Stimulated activated CD4-positive, alpha-beta T cell treated with anti-CD3 and anti-CD28 coated beads, TNF-alpha, amount 100 ng/mL, for 48 hours (primary cell): ENCODE data around the gene MISP3.

ENCODE experiments used
- DNase-seq, 3 donors: peaks; one replicate each; pipeline ENCODE4 v3.0.0-alpha.2; 2020; ENCODE audit warnings: low read depth in 3 of 3

Gene MISP3

GRCh38 chr19:14102102-14102696, 29.6 kb downstream of the MISP3 start:
- no peak for DNase-seq

GRCh38 chr19:14102756-14103155, 30.2 kb downstream of the MISP3 start:
- DNase-seq: no peak

GRCh38 chr19:14103310-14103709, 30.7 kb downstream of the MISP3 start:
- no peak for DNase-seq

DNA sequence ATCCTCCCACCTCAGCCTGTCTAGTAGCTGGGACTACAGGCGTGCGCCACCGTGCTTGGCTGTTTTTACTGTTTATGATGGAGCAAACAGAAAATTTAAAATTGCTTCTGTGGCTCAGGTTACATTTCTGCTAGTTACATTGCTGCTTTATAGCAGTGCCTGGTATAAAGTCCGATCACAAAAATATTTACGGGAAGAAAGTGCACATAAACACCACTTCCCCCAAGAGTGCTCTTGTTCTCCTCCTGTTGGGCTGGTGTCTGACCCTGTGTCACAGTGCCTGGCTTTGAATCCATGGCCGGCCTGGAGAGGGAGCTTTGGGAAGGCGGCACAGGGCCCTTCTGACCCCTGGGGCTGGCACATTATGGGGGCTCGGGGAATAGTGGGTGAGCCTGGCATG, 33.1 kb downstream of the MISP3 start:
- DNase-seq: no peak

- no peak for DNase-seq
Observed at GRCh38 chr19:14106840-14107239, 34.3 kb downstream of the MISP3 start.

- DNase-seq: no peak
Observed at GRCh38 chr19:14107581-14108461, 35.2 kb downstream of the MISP3 start.

DNA sequence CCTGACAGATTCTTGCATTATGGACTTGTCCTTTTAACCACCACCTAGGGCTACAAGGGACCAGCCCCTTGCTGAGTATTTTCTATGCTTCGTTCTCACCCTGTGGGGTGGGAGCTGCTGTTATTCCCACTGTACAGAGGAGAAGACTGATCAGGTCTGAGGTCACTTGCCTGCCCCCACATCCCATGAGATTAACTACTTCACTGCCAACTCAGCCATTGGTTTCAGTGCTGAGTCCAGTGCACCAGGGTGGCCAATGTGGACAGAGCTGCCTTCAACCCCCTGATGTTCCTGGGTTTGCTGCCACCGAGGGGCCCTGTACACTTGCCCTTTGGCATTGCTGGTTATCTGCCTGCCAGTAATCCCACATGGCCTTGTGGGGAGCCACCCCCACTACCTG, 38.1 kb downstream of the MISP3 start:
- no peak for DNase-seq

DNA sequence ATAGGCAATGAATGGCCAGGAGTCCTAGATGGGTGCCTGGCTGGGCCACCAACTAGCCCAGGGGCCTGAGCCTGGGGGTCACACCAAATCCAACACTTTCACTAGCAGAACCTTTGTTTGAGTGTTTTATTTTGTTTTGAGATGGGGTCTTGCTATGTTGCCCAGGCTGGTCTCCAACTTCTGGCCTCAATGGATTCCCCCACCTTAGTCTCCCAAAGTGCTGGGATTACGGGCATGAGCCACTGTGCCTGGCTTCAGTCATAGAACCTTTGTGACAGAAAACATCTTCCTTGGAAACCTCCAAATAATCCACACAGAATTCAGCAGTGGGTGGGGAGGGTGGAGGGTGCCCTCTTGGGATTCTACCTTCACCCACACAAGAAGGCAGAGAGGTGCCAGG, 38.9 kb downstream of the MISP3 start:
- DNase-seq: no peak

DNA sequence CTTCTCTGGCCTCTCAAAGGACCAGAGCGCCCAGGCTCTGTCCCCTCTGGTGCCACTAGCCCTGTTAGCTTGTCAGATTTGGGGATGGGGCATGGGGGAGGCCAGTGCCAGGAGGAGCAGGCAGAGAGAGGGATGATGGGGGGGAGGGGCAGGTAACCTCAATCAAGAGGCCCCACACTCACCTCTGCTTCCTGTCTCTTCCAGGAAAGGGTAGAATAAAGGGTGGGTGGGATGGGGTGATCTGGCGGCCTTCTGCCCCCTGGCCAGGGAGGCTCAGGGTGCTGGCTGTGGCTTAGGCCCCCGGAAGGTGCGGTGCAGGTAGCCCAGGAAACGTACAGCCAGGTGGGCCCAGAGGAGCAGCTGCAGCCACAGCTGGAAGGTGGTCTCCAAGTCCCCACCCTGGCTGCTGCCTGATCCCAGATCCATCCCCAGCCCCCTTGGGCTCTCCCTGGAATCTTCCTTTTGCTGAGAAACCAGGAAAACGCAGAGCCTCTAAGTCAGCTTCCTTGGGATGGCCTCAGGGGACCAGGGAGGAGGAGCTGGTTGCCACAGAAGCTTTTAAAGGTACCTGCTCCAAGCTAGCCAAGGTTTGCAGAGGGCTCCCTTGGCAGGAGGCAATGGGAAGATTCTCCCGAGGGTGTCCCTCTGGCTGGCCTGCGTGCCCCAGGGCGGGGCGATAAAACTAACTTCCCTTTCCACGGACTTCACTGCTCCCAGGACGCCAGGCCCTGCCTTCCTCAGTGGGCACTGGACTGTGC, 39.6 kb downstream of the MISP3 start:
- no peak for DNase-seq

- no peak for DNase-seq
Observed at GRCh38 chr19:14112809-14113385, 40.3 kb downstream of the MISP3 start.

DNA sequence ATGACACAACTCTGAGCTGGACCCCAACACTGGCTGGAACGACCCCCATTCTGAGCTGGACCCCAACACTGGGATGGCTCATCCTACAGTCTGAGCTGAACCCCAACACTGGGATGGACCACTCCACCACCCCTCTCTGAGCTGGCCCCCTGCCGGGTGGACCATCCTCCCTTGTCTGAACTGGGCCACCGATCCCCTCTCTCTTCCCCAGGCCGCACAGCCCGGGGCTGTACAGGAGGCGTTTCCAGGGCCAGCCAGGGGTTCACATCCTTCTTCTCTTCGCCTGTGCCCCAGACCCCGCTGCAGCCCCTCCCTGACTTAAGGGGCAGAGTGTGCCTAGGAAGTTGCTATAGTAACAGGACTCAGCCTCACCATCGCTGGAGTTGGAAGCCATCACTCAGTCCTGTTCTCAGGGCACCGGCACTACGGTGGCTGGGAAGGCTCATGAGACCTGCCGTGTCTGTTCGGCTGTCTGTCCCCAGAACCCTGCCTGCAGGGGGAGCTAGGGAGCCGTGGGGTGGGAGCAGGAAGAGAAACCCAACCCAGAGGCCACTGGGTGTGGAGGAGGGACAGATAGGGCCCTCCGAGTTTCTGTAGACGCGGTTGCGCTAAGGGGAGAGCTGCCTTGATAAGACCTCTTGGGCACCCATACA, 41.3 kb downstream of the MISP3 start:
- DNase-seq: peak; percentile 36 to 55 (median 48)

DNA sequence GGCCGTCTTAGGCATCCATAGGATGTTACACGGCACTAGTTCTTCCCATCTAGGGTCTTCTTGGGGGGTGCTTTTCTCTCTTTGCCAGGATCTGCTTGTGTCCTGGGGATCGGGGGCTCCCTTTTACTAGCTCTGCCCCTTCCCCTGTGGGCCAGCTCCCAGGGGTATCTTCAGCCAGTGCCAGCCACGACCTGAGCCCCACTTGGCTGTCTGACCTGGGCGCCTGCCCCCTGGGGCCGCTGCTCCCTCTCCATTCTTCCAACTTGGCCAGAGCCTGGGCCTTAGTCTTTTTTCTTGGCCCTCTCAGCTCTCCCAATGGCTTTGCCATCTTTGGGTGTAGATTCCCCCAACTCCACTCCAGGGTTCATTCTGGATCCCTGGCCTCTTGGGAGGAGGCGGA, 41.9 kb downstream of the MISP3 start:
- no peak for DNase-seq

DNA sequence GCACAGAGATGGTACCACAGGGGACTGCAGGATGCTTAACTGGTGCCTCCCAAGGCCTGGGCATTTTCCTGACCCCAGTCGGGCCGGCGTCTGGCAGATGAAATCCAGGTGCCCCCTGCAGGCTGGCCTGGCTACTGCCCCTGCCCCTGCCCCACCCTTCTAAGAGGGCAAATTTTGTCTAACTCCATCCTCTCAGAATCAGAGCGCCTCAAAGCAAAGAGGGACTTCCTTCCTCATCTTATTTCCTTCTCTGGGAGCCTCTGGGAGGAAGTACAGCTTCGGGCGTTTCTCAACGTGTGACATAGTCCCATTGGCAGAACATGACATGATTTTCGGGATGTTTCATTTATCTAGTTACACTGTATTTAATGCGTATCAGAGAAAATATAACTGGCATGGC, 42.3 kb downstream of the MISP3 start:
- DNase-seq: peak in 2 of 3 donors; percentile 31 to 49

- no peak for DNase-seq
Observed at GRCh38 chr19:14115756-14116155, 43.2 kb downstream of the MISP3 start.

DNA sequence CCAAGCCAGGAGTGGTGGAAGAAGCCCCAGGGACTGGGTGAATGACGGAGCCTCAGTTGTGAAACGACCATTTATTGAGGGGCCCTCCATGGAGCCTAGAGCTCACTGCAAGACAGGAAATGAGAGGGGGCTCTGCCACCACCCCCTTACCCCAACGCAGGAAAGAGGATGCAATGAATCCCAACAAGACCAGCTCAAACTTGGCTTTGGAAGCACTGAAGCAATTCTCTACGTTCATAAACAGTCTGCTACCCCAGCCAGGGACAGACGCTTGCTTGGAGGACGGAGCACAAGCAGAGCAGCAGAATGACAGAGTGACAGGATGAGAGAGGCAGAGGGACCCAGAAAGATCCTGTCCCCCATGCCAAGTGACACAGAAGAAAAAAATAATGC, 43.9 kb downstream of the MISP3 start:
- no peak for DNase-seq

GRCh38 chr19:14116918-14117578, 44.5 kb downstream of the MISP3 start:
- DNase-seq: no peak

DNA sequence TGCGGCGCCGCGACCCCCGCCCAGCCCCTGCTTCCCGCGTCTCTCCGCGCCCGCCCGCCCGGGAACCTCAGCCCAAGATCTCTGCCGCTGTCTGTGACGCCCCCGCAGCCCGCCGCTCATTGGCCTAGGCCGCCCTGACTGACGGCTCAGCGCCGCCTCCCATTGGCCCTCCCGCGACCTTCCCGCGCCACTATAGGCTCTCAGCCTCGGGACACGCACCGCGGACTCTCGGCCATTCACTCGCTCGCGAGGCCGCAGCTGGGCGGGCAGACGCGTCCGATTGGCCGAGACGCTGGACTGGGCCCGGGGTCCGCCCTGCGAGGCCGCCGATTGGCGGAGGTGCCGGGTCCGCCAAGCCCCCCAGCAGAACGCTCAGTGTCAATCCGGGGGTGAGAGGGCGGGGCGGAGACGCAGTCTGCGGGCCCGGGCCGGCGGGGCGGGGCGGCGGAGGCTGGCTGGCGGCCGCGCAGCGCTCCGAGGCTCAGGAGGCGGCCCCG, 45.1 kb downstream of the MISP3 start, which contains the start of gene PRKACA:
TSS of gene PRKACA (minus strand) at position 95 of the 497 bp plus-strand sequence. CDS start 215 bp downstream, outside the sequence.
- DNase-seq: peak; percentile 95 to 98 (median 95)

DNA sequence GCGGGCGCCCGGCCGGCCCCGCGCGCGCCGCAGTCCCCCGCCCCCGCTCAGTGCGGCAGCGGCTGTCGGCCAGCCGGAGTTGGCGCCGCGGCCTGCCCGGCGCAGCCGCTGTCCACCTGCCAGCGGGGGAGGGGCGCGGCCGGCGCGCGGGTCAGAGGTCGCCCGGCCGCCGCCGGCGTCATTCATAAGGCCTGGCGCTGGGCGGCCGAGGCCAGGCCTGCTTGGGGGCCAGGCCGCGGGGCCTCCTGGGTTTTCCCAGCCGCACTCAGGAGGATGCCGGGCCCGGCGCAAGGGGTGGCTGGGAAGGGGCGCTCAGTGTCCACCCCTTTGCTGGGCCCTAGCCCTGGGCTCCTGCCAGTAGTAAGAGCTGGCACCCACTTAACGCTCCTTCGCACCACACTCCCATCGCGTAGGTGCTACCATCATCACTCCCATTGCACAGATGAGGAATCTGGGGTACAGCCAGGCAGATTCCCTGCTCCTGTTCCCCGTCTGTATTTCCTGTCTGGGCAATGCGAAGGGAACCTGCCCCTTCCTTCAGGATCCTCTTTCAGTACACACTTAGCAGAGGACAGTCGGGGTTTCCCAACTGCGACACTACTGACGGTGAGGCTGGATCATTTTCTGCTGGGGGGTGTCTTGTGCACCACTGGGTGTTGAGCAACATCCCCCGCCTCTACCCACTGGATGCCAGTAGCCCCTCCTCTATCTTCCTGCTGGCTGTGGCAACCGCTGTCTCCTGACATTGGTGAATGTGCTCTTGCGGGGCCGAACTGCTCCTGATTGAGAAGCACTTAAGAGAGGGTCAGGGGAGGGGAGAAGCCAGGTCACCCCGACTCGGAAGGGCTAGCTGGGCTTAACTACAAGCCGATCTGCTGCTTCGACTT, 45.8 kb downstream of the MISP3 start:
- DNase-seq: no peak

GRCh38 chr19:14119146-14119545, 46.6 kb downstream of the MISP3 start:
- DNase-seq: no peak
